MM.1S (cell line): ENCODE results near the gene EWSR1.

Experiments
- CTCF ChIP-seq: fragments of 300-600 bp; sonication (generic); IDR thresholded peaks from 2 replicates; pipeline ENCODE4 v1.5.1; 2016; ENCODE audit warnings: antibody characterized with exemption, low read length, mixed read lengths
- EZH2phosphoT487 ChIP-seq: fragments of 300-600 bp; sonication (generic); IDR thresholded peaks from 2 replicates; pipeline ENCODE4 v1.6.1; 2018; ENCODE audit warnings: antibody characterized with exemption, low read length

GRCh38 chr22:29290061-29290460 is 22.0 kb downstream of the EWSR1 start:
- TF ChIP-seq CTCF: no peak
- no peak for TF ChIP-seq EZH2phosphoT487
